Progenitor cell of endocrine pancreas (in vitro differentiated cells): Measurements from ENCODE around the gene CMIP. TPM values are rescaled to one million over a fixed set of nuclear protein-coding genes. Genes with fewer than 3 reads are reported as not detected.

Experiments used
- DNase-seq: peaks from one replicate; pipeline ENCODE4 v3.0.0; 2021; ENCODE audit warnings: low spot score; ENCODE audit not compliant: unreplicated experiment
- H3K27ac Mint-ChIP-seq: 2 replicates; pipeline ENCODE4 v1.8.0; 2021; ENCODE audit warnings: mild to moderate bottlenecking, moderate library complexity, mixed read lengths
- H3K27me3 Mint-ChIP-seq: 2 replicates; pipeline ENCODE4 v1.8.0; 2021; ENCODE audit warnings: mixed read lengths
- H3K36me3 Mint-ChIP-seq: 2 replicates; pipeline ENCODE4 v1.8.0; 2022; ENCODE audit warnings: mixed read lengths; ENCODE audit not compliant: insufficient read depth
- H3K4me1 Mint-ChIP-seq: 2 replicates; pipeline ENCODE4 v1.8.0; 2021; ENCODE audit warnings: low read depth, mixed read lengths
- H3K4me3 Mint-ChIP-seq: 2 replicates; pipeline ENCODE4 v1.8.0; 2021; ENCODE audit warnings: low read depth, mild to moderate bottlenecking, moderate library complexity, mixed read lengths
- H3K9me3 Mint-ChIP-seq: 2 replicates; pipeline ENCODE4 v1.8.0; 2021; ENCODE audit warnings: low read depth, mixed read lengths
- CTCF ChIP-seq: fragments of 200-600 bp; sonication (generic); IDR thresholded peaks from one replicate; pipeline ENCODE4 v1.5.0; 2021; ENCODE audit warnings: antibody characterized with exemption, mild to moderate bottlenecking; ENCODE audit not compliant: unreplicated experiment
- total RNA-seq: library from RNA; stranded (reverse); gene quantifications from 2 replicates; pipeline ENCODE4 v1.2.1, GENCODE V29; 2021

CMIP gene
- total RNA-seq, 1 donor from 2014 or later, result 62.7 TPM

GRCh38 chr16:81458149-81458669 lies 13.6 kb downstream of the CMIP start:
- Mint-ChIP-seq H3K4me1 (peaks cover 14% of the 10 kb centered on the region), H3K36me3 (peaks cover 2% of the 10 kb centered on the region), H3K27me3 (no peaks in the 10 kb centered on the region), H3K9me3 (no peaks in the 10 kb centered on the region), H3K4me3 (no peak overlapping the region), H3K27ac (no peak overlapping the region)
- TF ChIP-seq CTCF, result no peak
- no peak for DNase-seq

- no peaks in the 10 kb centered on the region for H3K27me3 Mint-ChIP-seq
- DNase-seq, result no peak
- no peak for TF ChIP-seq CTCF
- no peaks in the 10 kb centered on the region for H3K9me3 Mint-ChIP-seq
- peaks cover 3% of the 10 kb centered on the region for H3K36me3 Mint-ChIP-seq
- H3K4me1 Mint-ChIP-seq, result peaks cover 14% of the 10 kb centered on the region
- no peak overlapping the region for H3K27ac Mint-ChIP-seq
- H3K4me3 Mint-ChIP-seq, result no peak overlapping the region
These were observed 14.4 kb downstream of the CMIP start for GRCh38 chr16:81458827-81459598.

GRCh38 chr16:81460075-81460474 lies 15.5 kb downstream of the CMIP start:
- Mint-ChIP-seq H3K9me3 (no peaks in the 10 kb centered on the region), H3K27ac (no peak overlapping the region), H3K36me3 (peaks cover 6% of the 10 kb centered on the region), H3K27me3 (no peaks in the 10 kb centered on the region), H3K4me1 (peaks cover 14% of the 10 kb centered on the region), H3K4me3 (no peak overlapping the region)
- no peak for DNase-seq
- no peak for TF ChIP-seq CTCF

DNA sequence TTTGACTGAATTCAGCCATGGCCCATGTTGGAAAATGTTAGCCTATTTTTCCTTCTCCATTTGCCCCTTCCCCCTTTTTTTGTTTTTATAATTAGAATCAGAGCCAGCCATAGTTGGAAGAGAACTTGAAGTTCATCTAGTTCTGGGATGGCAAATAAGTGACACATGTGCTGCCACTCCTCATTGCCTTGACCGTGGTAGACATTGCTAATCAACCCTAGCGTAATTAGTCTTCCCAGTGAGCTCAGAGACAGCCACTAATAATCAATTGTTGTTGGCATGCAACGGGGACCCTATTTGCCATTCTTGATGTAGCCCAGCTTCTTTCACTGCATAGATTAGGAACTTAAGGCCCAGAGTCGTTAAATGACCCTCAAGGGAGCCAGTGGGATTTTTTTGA lies 16.6 kb downstream of the CMIP start:
- Mint-ChIP-seq H3K27me3 (no peaks in the 10 kb centered on the region), H3K9me3 (no peaks in the 10 kb centered on the region), H3K4me3 (no peak overlapping the region), H3K4me1 (peaks cover 12% of the 10 kb centered on the region), H3K36me3 (peaks cover 6% of the 10 kb centered on the region), H3K27ac (no peak overlapping the region)
- no peak for TF ChIP-seq CTCF
- DNase-seq, result no peak

- Mint-ChIP-seq H3K36me3 (peaks cover 6% of the 10 kb centered on the region), H3K4me3 (no peak overlapping the region), H3K27ac (no peak overlapping the region), H3K4me1 (peaks cover 16% of the 10 kb centered on the region), H3K27me3 (no peaks in the 10 kb centered on the region), H3K9me3 (no peaks in the 10 kb centered on the region)
- no peak for DNase-seq
- no peak for TF ChIP-seq CTCF
These were observed 17.2 kb downstream of the CMIP start for GRCh38 chr16:81461766-81462165.
